Gastroesophageal sphincter (tissue), 4 donors: ENCODE data around the gene CCL26. TPM values are rescaled to one million over a fixed set of nuclear protein-coding genes. Genes with fewer than 3 reads are reported as not detected.
A peak's percentile ranks its signal among the peaks of the same experiment; 100 is the strongest.
"Not testable (repeated sequence)": the region's sequence is repeated elsewhere in the genome, so short reads cannot be mapped to it uniquely, and the experiment has no call there.

Experiments
- ATAC-seq: fragments of 150-250 bp; one replicate; pipeline ENCODE4 v1.9.1; 2016; ENCODE audit warnings: mild to moderate bottlenecking, moderate library complexity
- H3K27ac ChIP-seq, 4 donors: fragments of 200-600 bp; sonication (generic) in 3 of 4; 1 replicate in 3 of 4; 2 replicates in 1 of 4; pipeline ENCODE4 v1.5.1; 2016 to 2019
- H3K27me3 ChIP-seq: fragments of 200-600 bp; sonication (generic); one replicate; pipeline ENCODE4 v1.5.1; 2019
- H3K36me3 ChIP-seq, 2 donors: fragments of 200-600 bp; sonication (generic); one replicate each; pipeline ENCODE4 v1.5.1; 2019; ENCODE audit warnings: control low read depth in 1 of 2
- H3K4me1 ChIP-seq, 3 donors: fragments of 200-600 bp; sonication (generic); 1 replicate in 2 of 3; 2 replicates in 1 of 3; pipeline ENCODE4 v1.5.1; 2016 to 2019; ENCODE audit warnings: control low read depth in 2 of 3
- H3K4me3 ChIP-seq, 2 donors: fragments of 200-600 bp; sonication (generic); one replicate each; pipeline ENCODE4 v1.5.1; 2019; ENCODE audit warnings: mild to moderate bottlenecking in 1 of 2, moderate library complexity in 1 of 2
- H3K9me3 ChIP-seq, 3 donors: fragments of 200-600 bp; sonication (generic); one replicate each; pipeline ENCODE4 v1.5.1; 2017 to 2019; ENCODE audit warnings: control low read depth in 2 of 3
- EP300 ChIP-seq: sonication (generic); formaldehyde crosslinking; IDR thresholded peaks from one replicate; pipeline ENCODE4 v1.6.1; 2017; ENCODE audit warnings: antibody characterized with exemption, mild to moderate bottlenecking
- POLR2A ChIP-seq, 2 donors: fragments of 450-650 bp; IDR thresholded peaks; one replicate each; pipeline ENCODE4 v1.6.1; 2017; ENCODE audit warnings: antibody characterized with exemption in 2 of 2, mild to moderate bottlenecking in 2 of 2, moderate library complexity in 1 of 2
- POLR2AphosphoS5 ChIP-seq: sonication (generic); formaldehyde crosslinking; IDR thresholded peaks from one replicate; pipeline ENCODE4 v1.6.1; 2017; ENCODE audit warnings: antibody characterized with exemption
- WGBS, 2 donors: methylation state at CpG; one replicate each; pipeline ENCODE4 v1.1.5; 2018; ENCODE audit warnings: low coverage in 1 of 2; 5-methylcytosine and 5-hydroxymethylcytosine counted together
- total RNA-seq, 4 donors: library from RNA; depleted of rRNA; stranded (reverse); fragments of >200 nt; gene quantifications; one replicate each; pipeline ENCODE4 v1.1.0, GENCODE V29; 2016
- TF ChIP-seq, protein P1 (sequence below), 4 experiments: fragments of 200-600 bp in 2 of 4; fragments of 450-650 bp in 2 of 4; sonication (generic) in 1 of 4; IDR thresholded peaks; one replicate each; pipeline ENCODE4 v1.5.1; 2017 to 2019; ENCODE audit warnings: antibody characterized with exemption in 4 of 4, mild to moderate bottlenecking in 2 of 4, moderate library complexity in 2 of 4

The CCL26 gene
- total RNA-seq, 4 donors from 2014 or later = 0.58 to 0.67 TPM; not detected in 2

- no peak for ATAC-seq
These were observed 4.4 kb upstream of the CCL26 start for GRCh38 chr7:75776295-75776971.

DNA sequence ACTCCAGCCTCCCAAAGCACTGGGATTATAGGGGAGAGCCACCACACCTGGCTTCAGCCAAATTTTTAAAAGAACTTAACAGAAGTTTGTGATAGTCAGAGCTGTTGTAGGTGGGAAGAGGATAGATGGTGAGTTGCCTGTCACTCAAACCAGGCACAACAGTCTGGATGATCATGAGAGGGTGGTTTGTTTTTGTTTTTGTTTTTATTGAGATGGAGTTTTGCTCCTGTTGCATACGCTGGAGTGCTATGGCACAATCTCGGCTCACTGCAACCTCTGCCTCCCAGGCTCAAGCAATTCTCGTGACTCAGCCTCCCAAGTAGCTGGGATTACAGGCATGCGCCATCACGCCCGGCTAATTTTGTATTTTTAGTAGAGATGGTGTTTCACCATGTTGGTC, 1.9 kb upstream of the CCL26 start:
- WGBS, 2 donors = 77 to 86% methylated on average over 6 of the region's 6 CpGs
- H3K4me3 ChIP-seq, H3K4me1 ChIP-seq: not testable (repeated sequence)

More at GRCh38 chr7:75776295-75776971, 4.4 kb upstream of the CCL26 start:
- H3K4me1 ChIP-seq = no peaks in the 10 kb centered on the region
- no peak overlapping the region for H3K4me3 ChIP-seq
- H3K27me3 ChIP-seq = peaks cover 3% of the 10 kb centered on the region
- 64 to 67% methylated on average over 7 to 10 of the region's 12 CpGs for WGBS, 2 donors
- no peaks in the 10 kb centered on the region for H3K9me3 ChIP-seq
- TF ChIP-seq EP300 (no peak), POLR2A (IDR thresholded peaks at IDR 0.05) (no peak), POLR2AphosphoS5 (no peak)
- TF ChIP-seq, protein P1, sequence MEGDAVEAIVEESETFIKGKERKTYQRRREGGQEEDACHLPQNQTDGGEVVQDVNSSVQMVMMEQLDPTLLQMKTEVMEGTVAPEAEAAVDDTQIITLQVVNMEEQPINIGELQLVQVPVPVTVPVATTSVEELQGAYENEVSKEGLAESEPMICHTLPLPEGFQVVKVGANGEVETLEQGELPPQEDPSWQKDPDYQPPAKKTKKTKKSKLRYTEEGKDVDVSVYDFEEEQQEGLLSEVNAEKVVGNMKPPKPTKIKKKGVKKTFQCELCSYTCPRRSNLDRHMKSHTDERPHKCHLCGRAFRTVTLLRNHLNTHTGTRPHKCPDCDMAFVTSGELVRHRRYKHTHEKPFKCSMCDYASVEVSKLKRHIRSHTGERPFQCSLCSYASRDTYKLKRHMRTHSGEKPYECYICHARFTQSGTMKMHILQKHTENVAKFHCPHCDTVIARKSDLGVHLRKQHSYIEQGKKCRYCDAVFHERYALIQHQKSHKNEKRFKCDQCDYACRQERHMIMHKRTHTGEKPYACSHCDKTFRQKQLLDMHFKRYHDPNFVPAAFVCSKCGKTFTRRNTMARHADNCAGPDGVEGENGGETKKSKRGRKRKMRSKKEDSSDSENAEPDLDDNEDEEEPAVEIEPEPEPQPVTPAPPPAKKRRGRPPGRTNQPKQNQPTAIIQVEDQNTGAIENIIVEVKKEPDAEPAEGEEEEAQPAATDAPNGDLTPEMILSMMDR (IDR thresholded peaks at IDR 0.05) = no peak
- H3K27ac ChIP-seq = no peak overlapping the region
- H3K36me3 ChIP-seq = no peaks in the 10 kb centered on the region

GRCh38 chr7:75771224-75771623, 787 bp downstream of the CCL26 start:
- Histone ChIP-seq H3K4me3 (no peak overlapping the region), H3K36me3 (no peaks in the 10 kb centered on the region), H3K27ac (peak overlapping the region in 1 of 4 donors; percentile 52), H3K4me1 (no peaks in the 10 kb centered on the region), H3K27me3 (no peaks in the 10 kb centered on the region), H3K9me3 (no peaks in the 10 kb centered on the region)
- TF ChIP-seq POLR2AphosphoS5 (no peak), POLR2A (IDR thresholded peaks at IDR 0.05) (no peak), EP300 (no peak)
- TF ChIP-seq, protein P1 (IDR thresholded peaks at IDR 0.05) = no peak
- no peak for ATAC-seq
- WGBS, 2 donors = 67% methylated on average over 1 of the region's 1 CpG; no CpG with 5 or more reads in 1 of the 2 donors

More for the DNA sequence above, 1.9 kb upstream of the CCL26 start:
- not testable (repeated sequence) for H3K36me3 ChIP-seq, ATAC-seq, H3K27me3 ChIP-seq, H3K27ac ChIP-seq, H3K9me3 ChIP-seq

DNA sequence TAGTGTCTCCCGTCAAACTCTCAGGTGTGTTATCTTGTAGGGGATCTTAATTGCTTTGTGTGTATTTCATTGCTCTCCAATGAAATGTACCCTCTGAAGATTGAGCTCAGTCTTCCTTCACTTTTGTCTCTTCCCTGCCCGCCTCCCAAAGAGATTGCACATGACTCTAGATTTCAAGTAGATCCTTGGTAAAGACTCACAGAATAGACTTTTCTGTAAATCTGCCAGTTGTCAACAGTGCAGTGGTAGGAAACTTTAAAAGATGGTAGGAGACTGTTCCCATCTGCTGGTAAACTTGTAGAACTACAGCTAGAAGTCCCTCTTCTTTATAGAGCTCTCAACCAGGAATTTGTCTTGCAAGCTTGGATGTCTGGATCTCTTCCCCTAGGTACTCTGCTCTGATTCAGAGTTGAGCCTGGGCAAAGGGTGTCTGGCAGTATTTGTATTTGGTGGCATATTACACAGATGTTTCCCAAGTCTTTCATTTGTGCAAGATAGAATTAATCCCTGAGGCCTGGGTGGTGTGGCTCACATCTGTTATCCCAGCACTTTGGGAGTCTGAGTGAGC, 9.6 kb downstream of the CCL26 start:
- WGBS, 2 donors = 6% methylated on average over 2 of the region's 2 CpGs
- H3K27me3 ChIP-seq = no peaks in the 10 kb centered on the region

DNA sequence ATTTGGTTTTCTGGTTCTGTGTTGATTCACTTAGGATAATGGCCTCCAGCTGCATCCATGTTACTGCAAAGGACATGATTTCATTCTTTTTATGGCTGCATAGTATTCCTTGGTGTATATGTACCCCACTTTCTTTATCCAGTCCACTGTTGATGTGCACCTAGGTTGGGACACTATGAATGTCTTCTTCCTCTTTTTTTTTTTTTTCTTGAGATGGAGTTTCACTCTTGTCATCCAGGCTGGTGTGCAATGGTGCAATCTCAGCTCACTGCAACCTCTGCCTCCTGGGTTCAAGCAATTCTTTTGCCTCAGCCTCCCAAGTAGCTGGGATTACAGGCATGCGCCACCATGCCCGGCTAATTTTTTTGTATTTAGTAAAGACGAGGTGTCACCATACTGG, 10.2 kb downstream of the CCL26 start:
- ATAC-seq, H3K27me3 ChIP-seq, H3K36me3 ChIP-seq, H3K4me1 ChIP-seq, H3K27ac ChIP-seq, H3K9me3 ChIP-seq, H3K4me3 ChIP-seq: not testable (repeated sequence)
- WGBS, 2 donors = 83 to 93% methylated on average over 3 of the region's 3 CpGs

More for the DNA sequence above, 9.6 kb downstream of the CCL26 start:
- Histone ChIP-seq H3K27ac (no peak overlapping the region), H3K4me3 (no peak overlapping the region), H3K9me3 (no peaks in the 10 kb centered on the region), H3K4me1 (peaks cover 0 to 7% (median 0%) of the 10 kb centered on the region in 3 donors), H3K36me3 (no peaks in the 10 kb centered on the region)
- peak; percentile 79 for ATAC-seq
- TF ChIP-seq EP300 = no peak
- TF ChIP-seq, protein P1 (IDR thresholded peaks at IDR 0.05) = peak in 3 of 4 experiments; percentile 78 to 84 (median 81)

GRCh38 chr7:75758491-75758890, 13.5 kb downstream of the CCL26 start:
- no peak overlapping the region for H3K27ac ChIP-seq
- no peak overlapping the region for H3K4me3 ChIP-seq
- WGBS, 2 donors = 73 to 76% methylated on average over 2 of the region's 2 CpGs
- peaks cover 0 to 7% (median 0%) of the 10 kb centered on the region in 3 donors for H3K4me1 ChIP-seq
- TF ChIP-seq POLR2AphosphoS5 (no peak), POLR2A (IDR thresholded peaks at IDR 0.05) (no peak), EP300 (no peak)
- TF ChIP-seq, protein P1 (IDR thresholded peaks at IDR 0.05) = no peak
- ATAC-seq = no peak
- no peaks in the 10 kb centered on the region for H3K27me3 ChIP-seq
- H3K9me3 ChIP-seq = no peaks in the 10 kb centered on the region
- no peaks in the 10 kb centered on the region for H3K36me3 ChIP-seq
